K562 (cell line): ENCODE data around the gene ARHGEF7. TPM values are rescaled to one million over a fixed set of nuclear protein-coding genes. Genes with fewer than 3 reads are reported as not detected.

Source experiments
- CBX1 ChIP-seq: sonication (generic); IDR thresholded peaks from 2 replicates; pipeline ENCODE4 v1.6.1; 2016; ENCODE audit warnings: antibody characterized with exemption, low read depth, mild to moderate bottlenecking
- FOXM1 ChIP-seq, 2 experiments: fragments of 450-650 bp in 1 of 2; sonication (generic) in 1 of 2; formaldehyde crosslinking in 1 of 2; IDR thresholded peaks; 2 replicates each; pipeline versions ENCODE4 v1.6.1 to v1.9.0; 2017 to 2022; ENCODE audit warnings: low read depth in 2 of 2, mild to moderate bottlenecking in 2 of 2, missing genetic modification reagents in 1 of 2, moderate library complexity in 1 of 2
- GTF2E2 ChIP-seq: fragments of 200-800 bp; sonication (Bioruptor generic); IDR thresholded peaks from 2 replicates; pipeline ENCODE4 v1.6.1; 2016; ENCODE audit warnings: missing genetic modification characterization, missing compliant biosample characterization
- NELFE ChIP-seq: IDR thresholded peaks from 2 replicates; pipeline ENCODE4 v1.6.1; 2011; ENCODE audit warnings: mild to moderate bottlenecking; ENCODE audit not compliant: insufficient read depth, insufficient read length
- NFE2L1 ChIP-seq: fragments of 450-650 bp; IDR thresholded peaks from 2 replicates; pipeline ENCODE4 v1.6.1; 2016; ENCODE audit warnings: missing genetic modification characterization, low read depth, mild to moderate bottlenecking, missing compliant biosample characterization, moderate library complexity, borderline replicate concordance
- RAD51 ChIP-seq: fragments of 450-650 bp; IDR thresholded peaks from 2 replicates; pipeline ENCODE4 v1.7.1; 2016; ENCODE audit warnings: low read depth, mild to moderate bottlenecking, borderline replicate concordance
- XRCC3 ChIP-seq: fragments of 450-650 bp; IDR thresholded peaks from 2 replicates; pipeline ENCODE4 v1.6.1; 2017; ENCODE audit warnings: mild to moderate bottlenecking, moderate library complexity
- polyA plus RNA-seq, 8 experiments: library from polyadenylated mRNA; depleted of rRNA in 4 of 8; stranded (reverse) in 5 of 8; unstranded in 3 of 8; fragments of >200 nt; fragmentation: Nextera tagmentation in 2 of 8; fragmentation: Illumina TruSeq in 1 of 8; extraction: Ambion mirVana in 2 of 8; extraction: Trizol in 1 of 8; gene quantifications; 2 replicates each; pipeline versions ENCODE4 v1.2.1 to v1.2.3, GENCODE V29; 2011 to 2014; ENCODE audit warnings: inconsistent platforms in 1 of 8, missing spikeins in 1 of 8
- total RNA-seq, 7 experiments: library from RNA; depleted of rRNA in 6 of 7; stranded (reverse); fragments of >200 nt in 6 of 7; fragmentation: Illumina TruSeq in 2 of 7; extraction: Trizol in 2 of 7; gene quantifications; 2 replicates each; pipeline versions ENCODE4 v1.2.1 to v1.2.3, GENCODE V29; 2011 to 2021; ENCODE audit warnings: low replicate concordance in 1 of 7
- TF ChIP-seq, protein P1 (sequence below), 2 experiments: fragments of 450-650 bp; formaldehyde crosslinking in 1 of 2; IDR thresholded peaks; 2 replicates each; pipeline versions ENCODE4 v1.4.0 to v1.6.1; 2014 to 2020; ENCODE audit warnings: mild to moderate bottlenecking in 2 of 2, borderline replicate concordance in 1 of 2, low read depth in 1 of 2
- TF ChIP-seq, protein P2 (sequence below), 2 experiments: fragments of 450-650 bp in 1 of 2; sonication (generic) in 1 of 2; formaldehyde crosslinking in 1 of 2; IDR thresholded peaks; 2 replicates each; pipeline versions ENCODE4 v1.7.1 to v1.9.0; 2016 to 2022; ENCODE audit warnings: inconsistent platforms in 1 of 2, mild to moderate bottlenecking in 1 of 2, missing genetic modification reagents in 1 of 2

Gene ARHGEF7
- total and polyA plus RNA-seq, 9 of the 15 experiments (the other 6 are each of a cell fraction or from before 2014, with no cell fraction given) = 2.1 to 26.8 (median 17.5) TPM

DNA sequence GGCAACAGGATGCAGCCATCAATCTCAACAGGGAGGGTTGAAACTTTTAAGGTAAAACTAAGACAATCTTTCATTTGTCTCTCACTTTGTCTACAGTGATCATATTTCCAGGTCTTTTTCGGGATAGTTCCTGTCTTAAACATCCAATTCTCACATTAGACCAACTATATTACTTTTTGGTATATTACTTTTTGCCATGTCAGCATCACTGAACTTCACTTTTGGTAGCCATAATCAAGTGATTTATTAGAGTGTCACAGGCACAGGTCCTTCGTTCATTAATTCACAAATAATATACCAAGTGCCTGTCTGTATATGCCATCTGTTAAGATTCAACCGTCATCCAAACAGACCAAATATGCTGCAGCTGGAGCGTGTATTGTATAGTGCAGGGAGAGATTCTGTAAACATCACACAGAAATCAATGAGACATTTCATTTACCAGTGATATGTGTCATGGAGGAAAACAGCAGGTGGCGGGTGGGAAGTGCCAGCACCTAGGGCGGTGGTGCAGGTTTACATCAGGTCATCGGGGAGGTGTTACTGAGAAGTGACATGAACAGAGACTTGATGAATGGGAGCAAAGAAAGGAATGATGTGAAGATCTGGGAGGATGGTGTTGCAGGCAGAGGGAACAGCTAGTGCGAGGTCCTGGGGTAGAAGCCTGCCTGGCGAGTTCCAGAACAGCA is 24.9 kb downstream of the ARHGEF7 start (continued):
- TF ChIP-seq GTF2E2 (tag) = no peak
- TF ChIP-seq, protein P1, sequence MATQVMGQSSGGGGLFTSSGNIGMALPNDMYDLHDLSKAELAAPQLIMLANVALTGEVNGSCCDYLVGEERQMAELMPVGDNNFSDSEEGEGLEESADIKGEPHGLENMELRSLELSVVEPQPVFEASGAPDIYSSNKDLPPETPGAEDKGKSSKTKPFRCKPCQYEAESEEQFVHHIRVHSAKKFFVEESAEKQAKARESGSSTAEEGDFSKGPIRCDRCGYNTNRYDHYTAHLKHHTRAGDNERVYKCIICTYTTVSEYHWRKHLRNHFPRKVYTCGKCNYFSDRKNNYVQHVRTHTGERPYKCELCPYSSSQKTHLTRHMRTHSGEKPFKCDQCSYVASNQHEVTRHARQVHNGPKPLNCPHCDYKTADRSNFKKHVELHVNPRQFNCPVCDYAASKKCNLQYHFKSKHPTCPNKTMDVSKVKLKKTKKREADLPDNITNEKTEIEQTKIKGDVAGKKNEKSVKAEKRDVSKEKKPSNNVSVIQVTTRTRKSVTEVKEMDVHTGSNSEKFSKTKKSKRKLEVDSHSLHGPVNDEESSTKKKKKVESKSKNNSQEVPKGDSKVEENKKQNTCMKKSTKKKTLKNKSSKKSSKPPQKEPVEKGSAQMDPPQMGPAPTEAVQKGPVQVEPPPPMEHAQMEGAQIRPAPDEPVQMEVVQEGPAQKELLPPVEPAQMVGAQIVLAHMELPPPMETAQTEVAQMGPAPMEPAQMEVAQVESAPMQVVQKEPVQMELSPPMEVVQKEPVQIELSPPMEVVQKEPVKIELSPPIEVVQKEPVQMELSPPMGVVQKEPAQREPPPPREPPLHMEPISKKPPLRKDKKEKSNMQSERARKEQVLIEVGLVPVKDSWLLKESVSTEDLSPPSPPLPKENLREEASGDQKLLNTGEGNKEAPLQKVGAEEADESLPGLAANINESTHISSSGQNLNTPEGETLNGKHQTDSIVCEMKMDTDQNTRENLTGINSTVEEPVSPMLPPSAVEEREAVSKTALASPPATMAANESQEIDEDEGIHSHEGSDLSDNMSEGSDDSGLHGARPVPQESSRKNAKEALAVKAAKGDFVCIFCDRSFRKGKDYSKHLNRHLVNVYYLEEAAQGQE (IDR thresholded peaks at IDR 0.05; ENCODE audit: borderline replicate concordance) = no peak
- TF ChIP-seq, protein P1 (CRISPR knock-in tag; IDR thresholded peaks at IDR 0.05; ENCODE audit: low read depth) = no peak
- TF ChIP-seq RAD51 = no peak
- TF ChIP-seq XRCC3 = no peak
- TF ChIP-seq FOXM1 (IDR thresholded peaks at IDR 0.05; ENCODE audit: low read depth) = no peak
- TF ChIP-seq FOXM1 (CRISPR knock-in tag; IDR thresholded peaks at IDR 0.05; ENCODE audit: low read depth) = no peak
- no peak for TF ChIP-seq NELFE
- TF ChIP-seq, protein P2, sequence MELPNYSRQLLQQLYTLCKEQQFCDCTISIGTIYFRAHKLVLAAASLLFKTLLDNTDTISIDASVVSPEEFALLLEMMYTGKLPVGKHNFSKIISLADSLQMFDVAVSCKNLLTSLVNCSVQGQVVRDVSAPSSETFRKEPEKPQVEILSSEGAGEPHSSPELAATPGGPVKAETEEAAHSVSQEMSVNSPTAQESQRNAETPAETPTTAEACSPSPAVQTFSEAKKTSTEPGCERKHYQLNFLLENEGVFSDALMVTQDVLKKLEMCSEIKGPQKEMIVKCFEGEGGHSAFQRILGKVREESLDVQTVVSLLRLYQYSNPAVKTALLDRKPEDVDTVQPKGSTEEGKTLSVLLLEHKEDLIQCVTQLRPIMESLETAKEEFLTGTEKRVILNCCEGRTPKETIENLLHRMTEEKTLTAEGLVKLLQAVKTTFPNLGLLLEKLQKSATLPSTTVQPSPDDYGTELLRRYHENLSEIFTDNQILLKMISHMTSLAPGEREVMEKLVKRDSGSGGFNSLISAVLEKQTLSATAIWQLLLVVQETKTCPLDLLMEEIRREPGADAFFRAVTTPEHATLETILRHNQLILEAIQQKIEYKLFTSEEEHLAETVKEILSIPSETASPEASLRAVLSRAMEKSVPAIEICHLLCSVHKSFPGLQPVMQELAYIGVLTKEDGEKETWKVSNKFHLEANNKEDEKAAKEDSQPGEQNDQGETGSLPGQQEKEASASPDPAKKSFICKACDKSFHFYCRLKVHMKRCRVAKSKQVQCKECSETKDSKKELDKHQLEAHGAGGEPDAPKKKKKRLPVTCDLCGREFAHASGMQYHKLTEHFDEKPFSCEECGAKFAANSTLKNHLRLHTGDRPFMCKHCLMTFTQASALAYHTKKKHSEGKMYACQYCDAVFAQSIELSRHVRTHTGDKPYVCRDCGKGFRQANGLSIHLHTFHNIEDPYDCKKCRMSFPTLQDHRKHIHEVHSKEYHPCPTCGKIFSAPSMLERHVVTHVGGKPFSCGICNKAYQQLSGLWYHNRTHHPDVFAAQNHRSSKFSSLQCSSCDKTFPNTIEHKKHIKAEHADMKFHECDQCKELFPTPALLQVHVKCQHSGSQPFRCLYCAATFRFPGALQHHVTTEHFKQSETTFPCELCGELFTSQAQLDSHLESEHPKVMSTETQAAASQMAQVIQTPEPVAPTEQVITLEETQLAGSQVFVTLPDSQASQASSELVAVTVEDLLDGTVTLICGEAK (IDR thresholded peaks at IDR 0.05) = no peak
- TF ChIP-seq, protein P2 (CRISPR knock-in tag; IDR thresholded peaks at IDR 0.05) = no peak
- no peak for TF ChIP-seq CBX1
- TF ChIP-seq NFE2L1 (tag) = no peak
